ENCODE results near the gene DUSP16. TPM values are rescaled to one million over a fixed set of nuclear protein-coding genes. Genes with fewer than 3 reads are reported as not detected.
"Not testable (repeated sequence)": the region's sequence is repeated elsewhere in the genome, so short reads cannot be mapped to it uniquely, and the experiment has no call there.

DUSP16 gene
- total RNA-seq, 1 experiment from 2014 or later, result 0.80 TPM

DNA sequence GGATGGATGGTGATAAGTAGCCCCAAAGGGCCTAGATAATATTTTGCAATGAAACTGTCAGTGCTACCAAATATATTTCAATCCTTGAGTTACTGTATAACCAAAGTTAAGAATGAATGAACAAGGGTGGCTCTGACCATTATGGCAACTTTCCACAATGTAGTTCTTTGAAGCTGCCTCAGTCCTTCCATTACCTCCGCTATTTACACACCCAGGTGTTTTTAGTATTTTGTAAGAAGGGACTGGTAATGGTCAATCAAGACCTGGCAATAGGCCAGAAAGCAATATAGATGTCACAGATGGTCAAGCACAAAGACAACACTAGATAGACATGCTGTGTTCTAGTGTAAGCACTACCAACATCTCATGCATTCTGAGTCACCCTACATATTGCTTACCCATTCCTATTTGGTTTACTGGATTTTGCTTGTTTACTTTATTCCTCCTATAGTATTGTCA, 16.3 kb downstream of the DUSP16 start:
- DNase-seq (ENCODE audit: low read depth), result no peak

DNA sequence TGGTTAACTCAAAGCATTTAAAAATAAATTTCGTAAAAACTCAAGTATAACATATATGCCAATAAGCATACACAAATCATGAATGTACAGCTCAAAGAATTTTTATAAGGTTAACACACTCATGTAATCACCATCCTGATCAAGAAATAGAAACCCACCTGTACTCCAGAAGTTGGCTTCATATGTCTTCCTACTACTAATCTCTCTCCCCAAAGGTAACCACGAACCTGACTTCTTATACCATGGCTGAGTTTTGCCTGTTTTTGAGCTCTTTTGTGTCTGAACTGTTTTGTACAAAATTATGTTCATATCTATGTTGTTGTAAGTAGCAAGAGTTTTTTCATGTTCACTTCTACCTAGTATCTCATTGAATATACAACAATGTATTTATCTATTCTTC, 18.7 kb downstream of the DUSP16 start:
- no peak for DNase-seq (ENCODE audit: low read depth)

DNA sequence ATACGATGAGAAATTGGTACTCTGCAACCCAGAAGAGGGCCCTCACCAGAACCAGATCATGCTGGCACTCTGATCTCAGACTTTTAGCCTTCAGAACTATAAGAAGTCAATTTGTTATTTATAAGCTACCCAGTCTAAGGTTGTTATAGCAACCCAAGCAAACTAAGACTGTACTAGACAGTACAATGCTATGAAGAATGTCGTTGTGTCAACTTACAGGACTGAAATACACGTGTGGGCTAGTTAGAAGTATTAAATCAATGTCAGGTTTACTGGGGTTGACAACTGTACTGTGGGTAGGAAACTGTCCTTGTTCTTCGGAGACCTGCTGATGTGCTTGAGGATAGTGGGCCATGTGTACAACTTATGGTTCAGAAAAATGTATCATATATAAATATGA, 19.7 kb downstream of the DUSP16 start:
- no peak for DNase-seq (ENCODE audit: low read depth)

DNA sequence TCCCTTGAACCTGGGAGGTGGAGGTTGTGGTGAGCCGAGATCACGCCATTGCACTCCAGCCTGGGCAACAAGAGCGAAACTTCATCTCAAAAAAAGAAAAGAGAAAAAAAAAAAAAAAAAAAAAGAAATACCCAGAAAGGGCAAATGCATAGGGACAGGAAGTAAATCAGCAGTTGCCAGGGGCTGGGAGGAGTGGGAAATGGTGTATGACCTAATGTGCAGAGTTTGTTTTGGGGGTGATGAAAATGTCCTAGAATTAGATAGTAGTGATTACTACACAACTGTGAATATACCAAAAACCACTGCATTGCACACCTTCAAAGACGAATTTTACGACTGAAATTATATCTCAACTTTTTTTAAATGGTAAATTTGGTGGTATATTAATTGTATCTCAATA, 20.4 kb downstream of the DUSP16 start:
- DNase-seq (ENCODE audit: low read depth), result no peak

DNA sequence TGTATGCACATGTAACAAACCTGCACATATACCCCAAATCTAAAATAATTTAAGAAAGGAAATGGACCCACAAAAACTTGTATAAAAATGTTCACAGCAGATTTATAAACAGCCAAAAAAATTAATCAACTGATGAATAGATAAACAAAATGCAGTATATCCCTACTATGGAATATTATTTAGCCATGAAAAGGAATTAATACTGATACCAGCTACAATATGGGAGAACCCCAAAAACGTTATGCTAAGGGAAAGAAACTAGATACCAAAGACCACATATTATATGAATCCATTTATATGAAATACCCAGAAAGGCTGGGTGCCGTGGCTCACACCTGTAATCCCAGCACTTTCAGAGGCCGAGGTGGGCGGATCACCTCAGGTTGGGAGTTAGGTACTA, 20.9 kb downstream of the DUSP16 start:
- no peak for DNase-seq (ENCODE audit: low read depth)

DNA sequence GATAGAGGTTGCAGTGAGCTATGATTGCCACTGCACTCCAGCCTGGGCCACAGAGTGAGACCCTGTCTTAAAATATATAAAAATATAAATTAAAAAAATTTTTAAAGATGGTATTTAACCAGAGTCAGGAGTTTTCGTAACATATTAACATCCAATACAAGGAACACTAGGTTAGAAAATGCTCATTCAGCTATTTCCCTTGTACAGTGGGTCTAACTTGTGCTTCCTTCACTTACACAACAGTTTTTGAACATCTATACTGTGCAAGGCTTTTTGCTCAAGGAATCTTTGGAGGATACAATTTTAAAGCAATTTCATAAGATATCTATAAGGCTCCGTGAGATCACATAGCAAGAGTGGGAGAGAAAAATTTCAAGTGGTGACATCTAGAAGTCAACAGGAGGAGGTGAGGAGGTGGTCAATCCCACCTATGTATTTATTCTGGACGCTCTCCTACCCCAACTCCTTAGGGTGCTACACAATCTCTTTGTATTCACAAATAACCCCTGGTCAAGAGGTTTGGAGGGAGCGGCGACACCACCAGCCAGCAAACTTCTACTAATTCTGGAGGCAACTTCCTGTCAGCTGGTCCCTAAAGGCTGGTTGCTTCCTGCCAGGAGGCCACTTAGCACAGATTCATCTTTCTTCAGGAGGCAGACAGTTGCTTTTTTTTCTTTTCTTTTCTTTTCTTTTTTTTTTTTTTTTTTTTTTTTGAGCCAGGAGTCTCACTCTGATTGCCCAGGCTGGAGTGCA, 22.2 kb downstream of the DUSP16 start:
- no peak for DNase-seq (ENCODE audit: low read depth)

DNA sequence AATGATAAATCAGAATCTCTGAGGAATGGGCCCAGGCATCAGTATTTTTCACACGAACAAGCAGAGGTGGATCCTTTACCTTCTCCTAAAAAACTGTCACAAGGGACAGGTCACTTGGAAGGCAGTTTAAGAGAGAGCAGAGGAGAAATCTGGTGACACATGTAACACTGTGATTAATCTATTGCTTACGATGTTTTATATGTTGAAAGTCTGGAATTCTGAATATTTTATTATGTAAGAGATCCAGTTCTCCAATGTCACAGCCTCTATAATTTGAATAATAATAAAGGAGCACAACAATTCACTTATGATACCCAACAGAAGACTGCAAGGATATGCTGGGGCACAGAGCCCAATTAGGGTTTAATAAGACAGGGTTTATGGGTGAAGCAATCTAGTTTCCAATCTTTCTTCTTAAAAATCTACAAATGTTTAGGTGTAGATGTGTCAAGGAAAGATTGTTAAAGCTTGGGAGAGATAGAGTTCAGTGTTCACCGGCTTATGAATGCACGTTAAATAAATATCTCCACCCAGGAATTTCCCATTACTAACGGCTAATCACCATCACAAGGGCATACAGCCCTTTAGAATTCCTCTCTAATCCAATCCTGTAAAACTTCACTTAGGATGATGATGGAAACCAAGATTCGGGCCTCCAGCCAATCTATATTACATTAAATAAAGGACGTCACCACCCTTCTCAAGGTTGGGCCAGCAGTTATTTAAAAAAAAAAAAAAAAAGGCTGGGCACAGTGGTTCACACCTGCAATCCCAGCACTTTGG, 23.4 kb downstream of the DUSP16 start:
- DNase-seq (ENCODE audit: low read depth), result no peak

DNA sequence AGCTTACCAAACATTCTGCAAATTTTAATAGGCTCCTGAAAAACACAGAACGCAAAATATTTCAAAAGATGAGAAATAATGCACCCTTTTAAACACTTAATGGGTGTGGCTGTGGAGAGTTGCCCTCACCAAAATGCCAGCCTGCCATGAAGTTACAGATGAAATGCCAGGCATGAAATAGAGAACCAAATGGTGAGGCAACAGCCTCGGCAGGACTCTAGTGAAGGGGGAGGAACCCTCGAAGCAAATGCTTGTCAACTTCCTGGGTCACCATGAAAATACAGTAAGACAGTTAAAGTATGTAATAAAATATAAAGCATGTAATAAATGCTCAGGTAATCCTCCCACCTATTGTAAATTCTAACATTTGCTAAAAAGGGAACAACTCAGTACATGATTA, 24.1 kb downstream of the DUSP16 start:
- no peak for DNase-seq (ENCODE audit: low read depth)

DNA sequence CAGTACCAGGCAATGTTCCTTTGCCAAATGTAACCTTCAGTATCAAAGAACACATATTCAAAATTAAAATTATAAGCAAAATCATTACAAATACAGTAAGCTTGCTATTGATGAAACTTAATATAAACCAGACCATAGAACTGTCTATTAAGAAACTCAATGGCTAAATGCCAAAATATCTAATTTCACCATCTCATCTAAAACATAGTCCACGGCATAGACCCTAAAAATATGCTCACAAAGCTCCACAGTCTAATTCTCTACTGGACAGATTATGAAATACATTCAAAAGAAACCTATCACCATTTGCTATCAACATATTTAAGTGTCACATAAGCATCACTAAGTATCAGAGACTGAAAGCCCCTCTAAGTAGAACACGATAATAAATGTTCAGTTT, 25.2 kb downstream of the DUSP16 start:
- DNase-seq (ENCODE audit: low read depth), result no peak

DNA sequence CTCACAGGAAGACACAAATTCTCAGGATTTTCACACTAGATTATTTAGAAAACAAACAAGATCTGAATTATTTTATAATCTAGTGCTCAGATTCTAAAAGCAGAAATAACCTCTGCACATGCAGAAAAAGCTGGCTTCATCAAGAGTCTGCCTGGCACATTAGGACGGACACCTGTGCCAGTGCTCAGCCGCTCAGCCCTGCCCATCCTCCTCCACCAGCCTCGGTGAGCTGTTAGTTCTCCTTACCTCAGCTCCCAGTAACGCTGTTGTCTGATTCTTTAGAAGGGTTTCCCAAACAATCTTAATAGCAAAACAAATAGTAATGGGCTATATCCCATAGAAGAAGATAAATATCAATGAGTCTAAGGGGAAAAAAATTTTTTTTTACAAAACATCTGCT, 27.7 kb downstream of the DUSP16 start:
- no peak for DNase-seq (ENCODE audit: low read depth)

DNA sequence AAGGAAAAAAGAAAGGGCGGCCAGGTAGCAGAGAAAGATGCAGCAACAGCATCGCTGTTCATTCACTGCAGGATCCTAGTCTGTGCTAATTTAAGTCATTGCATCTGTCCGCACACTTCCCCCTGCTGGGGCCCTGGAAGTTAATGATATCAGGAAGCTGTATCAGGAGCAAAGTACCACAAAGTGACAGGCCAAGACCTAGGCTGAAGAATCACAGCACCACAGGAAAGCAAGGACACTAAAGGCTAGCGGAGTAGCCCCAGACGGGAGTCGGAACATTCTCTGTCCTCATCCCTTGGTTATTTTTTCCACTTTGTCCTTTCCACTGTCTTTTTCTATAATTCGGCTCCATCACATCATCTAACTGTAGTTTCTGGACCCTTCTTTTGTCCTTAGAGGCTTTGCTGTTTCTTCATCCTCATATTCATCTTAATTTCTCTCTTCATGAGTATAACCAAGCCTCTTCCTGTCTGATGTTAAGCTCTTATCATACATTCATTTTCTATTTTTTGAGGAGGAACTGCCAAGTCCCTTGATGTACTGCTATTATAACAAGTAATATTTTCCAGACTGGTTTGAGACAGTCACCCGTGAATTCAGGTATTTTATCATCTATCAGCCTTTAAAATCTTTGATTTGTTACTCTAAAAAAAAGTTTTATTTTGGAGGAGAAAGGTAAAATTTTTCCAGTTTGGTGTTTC, 28.3 kb downstream of the DUSP16 start:
- no peak for DNase-seq (ENCODE audit: low read depth)

DNA sequence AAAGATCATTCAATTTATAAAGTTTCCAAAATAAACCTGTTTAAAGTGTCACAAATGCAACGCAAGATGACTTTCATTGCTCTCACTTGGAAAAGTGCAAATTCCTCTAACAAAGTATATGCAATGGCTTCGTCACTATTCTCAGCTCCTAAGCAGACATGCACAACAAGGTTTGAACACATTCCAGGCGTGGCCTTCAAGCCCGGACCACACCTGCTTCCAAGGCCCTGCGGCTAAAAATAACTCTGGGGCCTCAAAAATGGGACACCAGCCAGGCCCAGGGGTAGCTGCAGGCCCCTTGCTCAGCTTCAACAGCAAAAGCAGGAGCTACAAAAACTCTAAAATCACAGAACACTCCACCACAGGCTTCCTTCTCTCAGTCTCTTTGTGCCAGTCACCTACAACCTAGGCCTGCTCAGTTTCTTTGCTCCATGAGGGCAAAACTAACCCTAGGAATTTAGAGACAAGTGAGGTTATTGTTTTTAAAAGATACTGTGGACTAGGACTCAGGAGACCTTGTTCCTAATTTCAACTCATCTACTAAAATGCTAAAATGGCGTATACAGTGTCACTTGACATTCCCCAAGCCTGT, 29.3 kb downstream of the DUSP16 start:
- no peak for DNase-seq (ENCODE audit: low read depth)

DNA sequence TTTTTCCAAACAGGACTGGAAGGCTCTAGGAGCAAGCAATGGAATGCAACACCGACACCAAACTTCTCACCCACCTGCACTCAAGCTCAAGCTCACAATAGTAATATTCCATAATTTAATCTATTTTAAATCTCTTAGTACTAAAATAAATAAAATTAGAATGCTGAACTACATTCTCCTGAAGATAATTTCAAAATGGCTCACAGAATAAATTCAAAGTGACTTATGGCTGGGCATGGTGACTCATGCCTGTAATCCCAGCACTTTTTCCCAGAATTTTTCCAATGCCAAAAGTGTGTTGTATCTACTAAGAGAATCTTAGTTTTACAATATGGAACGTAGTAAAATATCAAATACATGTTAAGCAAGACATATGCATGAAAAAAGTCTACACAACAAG, 31.5 kb downstream of the DUSP16 start:
- DNase-seq (ENCODE audit: low read depth), result no peak

DNA sequence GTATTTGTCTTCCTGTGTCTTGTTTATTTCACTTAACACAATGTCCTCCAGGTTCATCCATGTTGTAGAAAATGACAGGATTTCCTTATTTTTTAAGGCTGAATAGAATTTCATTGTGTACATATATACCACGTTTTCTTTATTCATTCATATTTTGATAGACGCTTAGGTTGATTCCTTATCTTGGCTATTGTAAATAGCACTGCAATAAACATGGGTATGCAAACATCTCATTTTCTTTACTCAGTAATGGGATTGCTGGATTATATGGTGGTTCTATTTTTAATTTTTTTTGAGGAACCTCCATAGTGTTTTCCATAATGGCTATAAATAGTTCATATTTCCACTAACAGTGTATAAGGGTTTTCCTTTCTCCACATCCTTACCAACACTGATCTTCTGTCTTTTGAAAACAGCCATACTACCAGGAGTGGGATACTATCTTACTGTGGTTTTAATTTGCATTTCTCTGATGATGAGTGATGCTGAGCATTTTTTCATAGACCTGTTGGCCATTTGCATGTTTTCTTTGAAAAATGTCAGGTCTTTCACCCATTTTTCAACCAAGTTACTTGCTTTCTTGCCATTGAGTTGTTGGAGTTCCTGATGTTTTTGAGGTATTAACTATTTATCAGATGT, 32.8 kb downstream of the DUSP16 start:
- no peak for DNase-seq (ENCODE audit: low read depth)

DNA sequence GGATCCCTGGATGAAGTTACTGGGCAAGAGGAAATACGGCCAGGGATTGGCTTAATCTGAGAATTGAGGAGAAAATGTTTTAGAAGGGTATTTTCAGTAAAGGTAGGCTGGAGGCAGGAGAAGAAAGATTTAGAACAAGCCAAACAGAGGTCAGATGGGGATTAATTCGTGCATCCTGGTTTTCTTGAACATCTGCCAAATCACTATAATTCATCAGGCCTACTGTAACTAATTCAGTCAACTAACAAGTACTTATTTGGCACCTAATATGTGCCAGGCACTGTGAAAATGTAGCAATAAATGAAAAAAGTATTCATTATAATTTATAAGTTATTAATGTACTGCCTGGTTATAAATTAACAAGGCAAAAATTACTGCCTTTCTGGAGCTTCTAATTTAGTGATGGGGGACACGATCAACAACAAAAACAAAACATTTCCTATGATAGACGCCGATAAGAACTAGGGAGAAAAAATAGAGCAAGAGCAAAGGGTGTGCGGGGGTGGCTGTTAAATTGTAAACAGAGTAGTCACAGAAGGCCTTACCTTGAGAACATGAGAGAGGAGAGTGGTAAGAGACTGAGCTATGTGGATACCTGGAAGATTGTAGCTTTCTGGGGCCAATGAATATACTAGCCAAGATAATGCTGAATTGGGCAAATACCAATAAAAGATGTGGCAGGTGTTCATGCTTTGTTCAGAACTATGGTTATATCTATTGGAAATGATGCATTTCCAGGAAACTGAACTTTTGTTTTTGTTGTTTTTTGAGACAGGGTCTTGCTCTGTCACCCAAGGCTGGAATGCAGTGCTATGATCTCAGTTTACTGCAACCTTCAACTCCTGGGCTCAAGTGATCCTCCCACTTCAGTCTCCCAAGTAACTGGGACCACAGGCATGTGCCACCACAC, 34.0 kb downstream of the DUSP16 start:
- no peak for DNase-seq (ENCODE audit: low read depth)

DNA sequence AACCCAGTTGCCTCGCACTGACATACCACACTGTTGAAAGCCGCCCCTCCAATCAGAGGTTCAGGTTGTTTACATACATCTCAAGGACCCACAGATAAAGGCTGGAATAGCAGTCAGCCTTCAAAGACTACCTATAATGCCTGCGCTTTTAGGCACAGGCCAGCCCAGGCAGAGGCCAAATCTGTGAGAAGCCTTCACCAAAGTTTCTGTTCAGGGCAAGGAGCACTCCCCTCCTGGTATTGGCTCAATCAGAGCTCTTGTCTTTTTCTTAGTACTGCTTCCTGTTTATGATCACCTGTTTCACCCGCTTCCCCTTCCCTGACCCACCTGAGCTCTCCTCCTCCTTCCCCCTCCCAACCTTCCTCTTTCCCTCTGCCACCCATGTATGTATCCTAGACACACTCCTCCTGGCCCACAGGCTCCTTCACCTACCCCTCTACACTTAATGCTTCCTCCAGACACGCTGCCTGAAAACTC, 34.8 kb downstream of the DUSP16 start:
- no peak for DNase-seq (ENCODE audit: low read depth)

DNA sequence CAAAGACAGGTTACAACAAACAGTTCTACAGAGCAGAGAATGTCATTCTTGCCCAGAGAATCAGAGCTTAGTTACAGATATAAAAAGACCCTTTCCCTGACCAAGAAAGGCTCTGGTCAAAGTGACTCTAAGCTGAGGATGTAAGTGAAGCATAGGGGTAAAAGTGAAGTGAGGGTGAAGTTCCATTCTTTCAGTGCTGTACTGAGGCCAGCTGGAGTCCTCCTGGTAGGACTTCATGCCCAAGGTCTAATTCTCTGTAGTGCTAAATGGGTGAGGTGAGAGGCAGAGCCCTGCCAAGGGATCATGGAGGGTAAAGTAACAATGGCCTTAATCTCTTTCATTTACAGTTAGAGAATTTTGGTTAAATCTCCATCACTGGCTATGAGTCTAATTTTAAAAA, 38.5 kb downstream of the DUSP16 start:
- no peak for DNase-seq (ENCODE audit: low read depth)

DNA sequence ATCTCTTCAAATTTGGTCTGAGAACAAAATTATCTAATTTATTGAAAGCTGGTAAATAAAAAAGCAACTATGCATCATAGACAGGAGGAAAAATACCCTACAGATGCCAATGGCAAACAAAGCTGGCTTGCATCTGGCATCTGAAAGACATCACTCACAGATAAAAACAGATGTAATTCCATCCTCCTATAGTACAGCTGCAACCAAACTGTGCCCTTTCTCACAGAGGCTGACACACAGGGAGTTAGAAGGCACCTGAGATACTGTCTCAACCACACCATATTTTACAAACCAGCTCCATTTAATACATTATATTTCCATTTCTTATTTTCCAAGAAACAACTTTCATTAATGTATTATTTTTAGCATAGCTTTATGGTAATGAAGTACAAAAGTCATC, 39.4 kb downstream of the DUSP16 start:
- DNase-seq (ENCODE audit: low read depth), result no peak

DNA sequence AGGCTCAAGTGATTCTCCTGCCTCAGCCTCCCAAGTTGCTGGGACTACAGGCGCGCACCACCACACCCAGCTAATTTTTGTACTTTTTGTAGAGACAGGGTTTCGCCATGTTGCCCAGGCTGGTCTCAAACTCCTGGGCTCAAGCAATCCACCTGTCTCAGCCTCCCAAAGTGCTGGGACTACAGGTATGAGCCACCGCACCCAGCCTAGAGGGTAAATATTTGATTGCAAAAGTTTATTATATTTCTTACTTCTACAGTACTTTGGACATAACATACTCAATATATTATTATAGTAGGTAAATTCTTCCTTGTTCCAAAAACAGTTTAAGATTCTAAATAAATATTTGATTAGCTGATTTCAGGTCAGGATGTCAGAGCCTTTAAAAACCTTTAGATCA, 40.0 kb downstream of the DUSP16 start:
- DNase-seq (ENCODE audit: low read depth), result not testable (repeated sequence)

DNA sequence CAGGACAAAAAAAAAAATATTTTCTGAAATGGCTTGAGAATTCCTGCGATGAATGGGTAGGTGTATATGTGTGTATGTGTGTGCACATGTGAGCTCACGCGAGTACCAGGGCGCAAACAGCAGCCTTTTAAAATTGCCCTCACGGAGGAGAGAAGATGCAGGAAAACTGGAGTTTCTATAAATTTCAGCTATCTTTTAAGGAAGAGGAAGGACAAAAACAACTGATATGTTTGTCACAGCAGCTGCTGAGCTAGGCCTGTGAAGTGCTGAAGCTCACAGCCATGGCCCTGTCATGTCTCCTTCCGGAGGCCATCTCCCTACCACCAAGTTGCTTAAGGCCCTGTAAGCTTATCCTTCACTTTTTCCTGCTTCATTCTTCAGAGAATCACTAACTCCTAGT, 40.8 kb downstream of the DUSP16 start:
- DNase-seq (ENCODE audit: low read depth), result no peak
